H1 (cell line): ENCODE results near the gene AFTPH. TPM values are rescaled to one million over a fixed set of nuclear protein-coding genes. Genes with fewer than 3 reads are reported as not detected.

Source experiments
- CTCF ChIA-PET: fragments of 300-600 bp; sonication (Branson Sonifier 250); formaldehyde crosslinking; loops from one replicate; lab custom pipeline; 2021; ENCODE audit not compliant: partially characterized antibody; lab: Charles Lee
- POLR2A ChIA-PET: fragments of 300-600 bp; sonication (Branson Sonifier 250); formaldehyde crosslinking; loops from one replicate; lab custom pipeline; 2021; ENCODE audit warnings: inconsistent platforms; ENCODE audit not compliant: partially characterized antibody; lab: Charles Lee
- DNase-seq, 2 experiments: peaks; one replicate each; pipeline versions ENCODE4 v3.0.0 to v3.0.0-alpha.2; 2010 to 2022; ENCODE audit warnings: low spot score in 2 of 2, low read depth in 1 of 2, mixed read lengths in 1 of 2
- FAIRE-seq: peaks from 2 replicates; lab custom pipeline; 2011; peaks lifted over from hg19 to GRCh38; lab: Jason Lieb, UNC
- H2AFZ ChIP-seq: 2 replicates; pipeline ENCODE4 v1.8.1; 2012; ENCODE audit warnings: low read length, inconsistent platforms
- H2AK5ac ChIP-seq: 2 replicates; pipeline ENCODE4 v1.6.1; 2013; ENCODE audit warnings: low read depth, low read length
- H2BK120ac ChIP-seq: replicated peaks from 2 replicates; pipeline ENCODE3; 2013; ENCODE audit warnings: low read depth, low read length, inconsistent platforms
- H2BK12ac ChIP-seq: 2 replicates; pipeline ENCODE4 v1.6.1; 2013; ENCODE audit warnings: low read depth, low read length
- H2BK15ac ChIP-seq: 2 replicates; pipeline ENCODE4 v1.6.1; 2013; ENCODE audit warnings: low read length
- H2BK20ac ChIP-seq: 2 replicates; pipeline ENCODE4 v1.6.1; 2013; ENCODE audit warnings: low read length
- H2BK5ac ChIP-seq: 2 replicates; pipeline ENCODE4 v1.6.1; 2013; ENCODE audit warnings: low read depth, low read length
- H3K14ac ChIP-seq: 2 replicates; pipeline ENCODE4 v1.6.1; 2013; ENCODE audit warnings: inconsistent platforms; ENCODE audit not compliant: insufficient read length
- H3K18ac ChIP-seq: 2 replicates; pipeline ENCODE4 v1.6.1; 2013; ENCODE audit warnings: low read length; ENCODE audit errors: extremely low read depth
- H3K23ac ChIP-seq: 2 replicates; pipeline ENCODE4 v1.6.1; 2013; ENCODE audit warnings: inconsistent platforms; ENCODE audit not compliant: insufficient read length
- H3K23me2 ChIP-seq: 2 replicates; pipeline ENCODE4 v1.6.1; 2013; ENCODE audit warnings: low read depth, low read length
- H3K27ac ChIP-seq: 2 replicates; pipeline ENCODE4 v1.6.1; 2011; ENCODE audit warnings: low read depth, low read length, inconsistent platforms
- H3K27me3 ChIP-seq, 4 experiments: replicated peaks in 1 of 4; 1 replicate in 1 of 4; 2 replicates in 3 of 4; pipeline versions ENCODE4 v1.6.1 to v1.8.1; 2011 to 2013; ENCODE audit warnings: low read length in 3 of 4, mild to moderate bottlenecking in 3 of 4, inconsistent platforms in 2 of 4, mixed read lengths in 2 of 4, moderate library complexity in 1 of 4; ENCODE audit not compliant: control insufficient read depth in 3 of 4, insufficient read depth in 3 of 4; ENCODE audit errors: extremely low read depth in 1 of 4
- H3K36me3 ChIP-seq, 4 experiments: 2 replicates each; pipeline versions ENCODE4 v1.6.1 to v1.8.1; 2011 to 2013; ENCODE audit warnings: mild to moderate bottlenecking in 4 of 4, low read length in 3 of 4, moderate library complexity in 2 of 4, control low read depth in 1 of 4, inconsistent platforms in 1 of 4; ENCODE audit not compliant: insufficient read depth in 4 of 4, control insufficient read depth in 2 of 4
- H3K4ac ChIP-seq: replicated peaks from 2 replicates; pipeline ENCODE3; 2013; ENCODE audit warnings: low read length, low read depth, mixed read lengths, inconsistent platforms; ENCODE audit not compliant: insufficient read length
- H3K4me1 ChIP-seq, 4 experiments: replicated peaks in 1 of 4; 1 replicate in 1 of 4; 2 replicates in 3 of 4; pipeline versions ENCODE4 v1.6.1 to v1.8.1; 2011 to 2013; ENCODE audit warnings: low read length in 3 of 4, inconsistent platforms in 2 of 4, mixed read lengths in 1 of 4; ENCODE audit not compliant: insufficient read depth in 4 of 4, control insufficient read depth in 3 of 4
- H3K4me2 ChIP-seq, 2 experiments: 2 replicates each; pipeline versions ENCODE4 v1.6.1 to v1.8.1; 2011 to 2013; ENCODE audit warnings: low read depth in 2 of 2, low read length in 2 of 2, control low read depth in 1 of 2, inconsistent platforms in 1 of 2, mild to moderate bottlenecking in 1 of 2; ENCODE audit not compliant: insufficient read depth in 1 of 2
- H3K4me3 ChIP-seq, 4 experiments: fragments of 200-600, 300-600 bp in 1 of 4; sonication (generic), shearing (Covaris generic), sonication (Bioruptor Twin) in 1 of 4; 2 replicates each; pipeline versions ENCODE4 v1.5.1 to v1.8.1; 2011 to 2016; ENCODE audit warnings: low read length in 4 of 4, low read depth in 3 of 4, control low read depth in 2 of 4, inconsistent platforms in 2 of 4, mild to moderate bottlenecking in 2 of 4, mixed read lengths in 1 of 4, moderate library complexity in 1 of 4; ENCODE audit not compliant: insufficient read depth in 2 of 4; ENCODE audit errors: extremely low read depth in 1 of 4
- H3K56ac ChIP-seq: replicated peaks from 2 replicates; pipeline ENCODE3; 2013; ENCODE audit warnings: low read depth, mild to moderate bottlenecking, mixed read lengths, low read length, inconsistent platforms; ENCODE audit not compliant: insufficient read length
- H3K79me1 ChIP-seq: 2 replicates; pipeline ENCODE4 v1.6.1; 2013; ENCODE audit warnings: low read depth, low read length, control low read depth
- H3K79me2 ChIP-seq, 2 experiments: 2 replicates each; pipeline versions ENCODE4 v1.6.1 to v1.8.1; 2012 to 2013; ENCODE audit warnings: low read length in 2 of 2, mild to moderate bottlenecking in 2 of 2, inconsistent platforms in 1 of 2; ENCODE audit not compliant: insufficient read depth in 2 of 2, control insufficient read depth in 1 of 2
- H3K9ac ChIP-seq, 4 experiments: replicated peaks in 1 of 4; 1 replicate in 1 of 4; 2 replicates in 3 of 4; pipeline versions ENCODE4 v1.6.1 to v1.8.1; 2011 to 2013; ENCODE audit warnings: low read depth in 3 of 4, low read length in 3 of 4, control low read depth in 2 of 4, mild to moderate bottlenecking in 2 of 4, moderate library complexity in 2 of 4, inconsistent platforms in 1 of 4; ENCODE audit errors: extremely low read depth in 1 of 4
- H3K9me3 ChIP-seq, 2 experiments: 2 replicates each; pipeline versions ENCODE4 v1.6.1 to v1.8.1; 2012 to 2013; ENCODE audit warnings: mild to moderate bottlenecking in 2 of 2, moderate library complexity in 2 of 2, control low read depth in 1 of 2, inconsistent platforms in 1 of 2, low read depth in 1 of 2, low read length in 1 of 2, mixed read lengths in 1 of 2; ENCODE audit not compliant: insufficient read depth in 2 of 2
- H4K20me1 ChIP-seq, 2 experiments: replicated peaks in 1 of 2; 2 replicates each; pipeline versions ENCODE3 to v1.8.1; 2011 to 2013; ENCODE audit warnings: inconsistent platforms in 2 of 2, low read length in 2 of 2, mild to moderate bottlenecking in 1 of 2; ENCODE audit not compliant: insufficient read depth in 2 of 2, control insufficient read depth in 1 of 2
- H4K5ac ChIP-seq: 2 replicates; pipeline ENCODE4 v1.6.1; 2013; ENCODE audit warnings: low read length, low read depth, mixed read lengths, inconsistent platforms; ENCODE audit not compliant: insufficient read length
- H4K8ac ChIP-seq: 2 replicates; pipeline ENCODE4 v1.8.0; 2013; ENCODE audit warnings: mild to moderate bottlenecking, moderate library complexity, low read length, inconsistent platforms; ENCODE audit not compliant: insufficient read depth; ENCODE audit errors: extremely low read depth
- H4K91ac ChIP-seq: replicated peaks from 2 replicates; pipeline ENCODE3; 2013; ENCODE audit warnings: low read length, mixed read lengths, inconsistent platforms; ENCODE audit not compliant: insufficient read length
- ASH2L ChIP-seq: fragments of 200-600, 300-600 bp; sonication (generic); IDR thresholded peaks from one replicate; pipeline ENCODE4 v1.7.1; 2017; ENCODE audit warnings: low read length
- BCL11A ChIP-seq, 2 experiments: IDR thresholded peaks; one replicate each; pipeline ENCODE4 v1.6.1; 2011; ENCODE audit warnings: low read depth in 2 of 2, low read length in 2 of 2, mild to moderate bottlenecking in 2 of 2
- BRCA1 ChIP-seq: IDR thresholded peaks from 2 replicates; pipeline ENCODE4 v1.6.1; 2012; ENCODE audit warnings: low read depth, low read length, improper control_type of control experiment
- CBX8 ChIP-seq: fragments of 300-800, 300-1000 bp; sonication (generic); IDR thresholded peaks from 2 replicates; pipeline ENCODE4 v1.7.1; 2016; ENCODE audit warnings: low read depth, low read length, borderline replicate concordance
- CHD2 ChIP-seq: IDR thresholded peaks from 2 replicates; pipeline ENCODE4 v1.6.1; 2012; ENCODE audit warnings: low read length, improper control_type of control experiment
- FOSL1 ChIP-seq: IDR thresholded peaks from 2 replicates; pipeline ENCODE4 v1.6.1; 2011; ENCODE audit warnings: mild to moderate bottlenecking, low read depth, low read length, moderate library complexity; ENCODE audit not compliant: insufficient read depth
- GTF2F1 ChIP-seq: IDR thresholded peaks from 2 replicates; pipeline ENCODE4 v1.6.1; 2012; ENCODE audit warnings: low read depth, low read length, improper control_type of control experiment, borderline replicate concordance
- HDAC6 ChIP-seq: IDR thresholded peaks from one replicate; pipeline ENCODE4 v1.7.1; 2012; ENCODE audit warnings: low read depth, mild to moderate bottlenecking, inconsistent platforms, low read length, moderate library complexity
- POLR2A ChIP-seq, 2 experiments: IDR thresholded peaks; 1 replicate in 1 of 2; 2 replicates in 1 of 2; pipeline ENCODE4 v1.6.1; 2011; ENCODE audit warnings: low read depth in 2 of 2, low read length in 2 of 2, mild to moderate bottlenecking in 2 of 2; ENCODE audit errors: control extremely low read depth in 1 of 2
- POU5F1 ChIP-seq: IDR thresholded peaks from 2 replicates; pipeline ENCODE4 v1.6.1; 2011; ENCODE audit warnings: low read depth, mild to moderate bottlenecking, low read length, moderate library complexity
- SIN3A ChIP-seq, 2 experiments: IDR thresholded peaks in 1 of 2; conservative IDR thresholded peaks in 1 of 2; 2 replicates each; pipeline ENCODE4 v1.6.1; 2011 to 2012; ENCODE audit warnings: low read length in 2 of 2, improper control_type of control experiment in 1 of 2, low read depth in 1 of 2, mild to moderate bottlenecking in 1 of 2
- SIX5 ChIP-seq: IDR thresholded peaks from 2 replicates; pipeline ENCODE4 v1.6.1; 2011; ENCODE audit warnings: mild to moderate bottlenecking, low read depth, low read length
- SP2 ChIP-seq: IDR thresholded peaks from 2 replicates; pipeline ENCODE4 v1.6.1; 2012; ENCODE audit warnings: mild to moderate bottlenecking, low read length, inconsistent platforms
- SP4 ChIP-seq: IDR thresholded peaks from 2 replicates; pipeline ENCODE4 v1.6.1; 2012; ENCODE audit warnings: low read length, inconsistent platforms
- TEAD4 ChIP-seq: IDR thresholded peaks from 2 replicates; pipeline ENCODE4 v1.6.1; 2012; ENCODE audit warnings: low read depth, low read length, inconsistent platforms, mixed read lengths
- ZNF274 ChIP-seq: IDR thresholded peaks from 2 replicates; pipeline ENCODE4 v1.7.0; 2012; ENCODE audit warnings: low read length, borderline replicate concordance; ENCODE audit errors: extremely low read depth
- WGBS, 2 experiments: shearing (Covaris generic) in 1 of 2; methylation state at CpG; one replicate each; pipeline versions ENCODE4 v1.1.6 to v1.1.7; 2013 to 2015; ENCODE audit warnings: low lambda C conversion rate in 2 of 2, mixed read lengths in 2 of 2, inconsistent platforms in 1 of 2, low coverage in 1 of 2, missing lambda C conversion rate in 1 of 2; ENCODE audit not compliant: insufficient replicate concordance in 2 of 2, insufficient coverage in 1 of 2, insufficient read length in 1 of 2; ENCODE audit errors: extremely low coverage in 1 of 2, missing lambda C conversion rate in 1 of 2; 5-methylcytosine and 5-hydroxymethylcytosine counted together
- polyA plus RNA-seq, 7 experiments: library from polyadenylated mRNA; depleted of rRNA in 3 of 7; stranded (reverse) in 5 of 7; unstranded in 2 of 7; fragments of >200 nt in 5 of 7; fragments of 200-250 nt in 2 of 7; gene quantifications; 1 replicate in 5 of 7; 2 replicates in 1 of 7; 4 replicates in 1 of 7; pipeline versions ENCODE4 v1.2.1 to v1.2.3, GENCODE V29; 2011 to 2013; ENCODE audit warnings: missing spikeins in 2 of 7, mixed read lengths in 2 of 7
- total RNA-seq: library from RNA; stranded (reverse); fragmentation: NEBNext Ultra II Directional; extraction: Animal tissue kit (Norgen Biotek cat#: 25700); gene quantifications from 2 replicates; pipeline ENCODE4 v1.2.1, GENCODE V29; 2021

The AFTPH gene
- total and polyA plus RNA-seq, 2 of the 8 experiments (the other 6 are each of a cell fraction or from before 2014, with no cell fraction given): 7.3 to 15.0 TPM

- WGBS, 2 experiments: 60% methylated on average over 3 of the region's 3 CpGs; no CpG with 5 or more reads in 1 of the 2 experiments
- Histone ChIP-seq H2BK12ac (no peak overlapping the region), H2AK5ac (no peak overlapping the region), H3K36me3 (no peaks in the 10 kb centered on the region), H3K79me1 (no peaks in the 10 kb centered on the region), H3K4me2 (no peak overlapping the region), H2BK120ac (no peak overlapping the region), H4K5ac (no peak overlapping the region), H3K9ac (no peak overlapping the region), H3K14ac (no peak overlapping the region), H2BK15ac (0 out of 2 replicates have a peak overlapping the region, but pooled peaks have one; percentile 5), H3K79me2 (no peaks in the 10 kb centered on the region), H3K56ac (no peak overlapping the region), H3K23me2 (no peaks in the 10 kb centered on the region; the same call in 1 of the 2 replicates), H3K4ac (no peak overlapping the region), H3K18ac (no peak overlapping the region), H3K4me3 (no peak overlapping the region), H4K91ac (no peak overlapping the region), H2BK20ac (no peak overlapping the region), H2AFZ (no peak overlapping the region), H3K27me3 (no peaks in the 10 kb centered on the region), H3K27ac (no peak overlapping the region), H4K20me1 (no peaks in the 10 kb centered on the region), H3K4me1 (no peaks in the 10 kb centered on the region), H4K8ac (no peak overlapping the region), H3K9me3 (0 out of 4 replicates have a peak, but pooled peaks cover 0 to 2% of the 10 kb centered on the region in 2 experiments), H3K23ac (no peak overlapping the region), H2BK5ac (no peak overlapping the region)
- FAIRE-seq (no peak), DNase-seq (no peak)
- POLR2A ChIA-PET: no interaction called here
- CTCF ChIA-PET: interaction anchor here (0.6 to 6.4 kb wide), 11 partner anchors 8 to 590 kb away, joined by 3 to 61 read pairs (median 3); no protein-coding TSS in a partner anchor
- TF ChIP-seq SIX5: no peak
- no peak for TF ChIP-seq BCL11A (IDR thresholded peaks at IDR 0.05; ENCODE audit: low read depth in 2 of 2, low read length in 2 of 2)
- TF ChIP-seq BRCA1: no peak
- no peak for TF ChIP-seq HDAC6
- TF ChIP-seq SIN3A (conservative IDR thresholded peaks at IDR 0.05 in 1 of 2, IDR thresholded peaks at IDR 0.05 in 1 of 2; ENCODE audit: low read depth in 1 of 2, low read length in 2 of 2): no peak
- no peak for TF ChIP-seq POU5F1
- TF ChIP-seq CHD2: no peak
- no peak for TF ChIP-seq TEAD4
- no peak for TF ChIP-seq GTF2F1
- TF ChIP-seq SP4: no peak
- no peak for TF ChIP-seq ASH2L
- no peak for TF ChIP-seq FOSL1
- no peak for TF ChIP-seq POLR2A (IDR thresholded peaks at IDR 0.05; ENCODE audit: control extremely low read depth in 1 of 2, low read depth in 2 of 2, low read length in 2 of 2)
- TF ChIP-seq ZNF274: no peak
- TF ChIP-seq CBX8: no peak
- no peak for TF ChIP-seq SP2
Measured at GRCh38 chr2:64599469-64599868, 75.3 kb downstream of the AFTPH start.
